ENCODE data around the gene XKRX.

Gene XKRX

DNA sequence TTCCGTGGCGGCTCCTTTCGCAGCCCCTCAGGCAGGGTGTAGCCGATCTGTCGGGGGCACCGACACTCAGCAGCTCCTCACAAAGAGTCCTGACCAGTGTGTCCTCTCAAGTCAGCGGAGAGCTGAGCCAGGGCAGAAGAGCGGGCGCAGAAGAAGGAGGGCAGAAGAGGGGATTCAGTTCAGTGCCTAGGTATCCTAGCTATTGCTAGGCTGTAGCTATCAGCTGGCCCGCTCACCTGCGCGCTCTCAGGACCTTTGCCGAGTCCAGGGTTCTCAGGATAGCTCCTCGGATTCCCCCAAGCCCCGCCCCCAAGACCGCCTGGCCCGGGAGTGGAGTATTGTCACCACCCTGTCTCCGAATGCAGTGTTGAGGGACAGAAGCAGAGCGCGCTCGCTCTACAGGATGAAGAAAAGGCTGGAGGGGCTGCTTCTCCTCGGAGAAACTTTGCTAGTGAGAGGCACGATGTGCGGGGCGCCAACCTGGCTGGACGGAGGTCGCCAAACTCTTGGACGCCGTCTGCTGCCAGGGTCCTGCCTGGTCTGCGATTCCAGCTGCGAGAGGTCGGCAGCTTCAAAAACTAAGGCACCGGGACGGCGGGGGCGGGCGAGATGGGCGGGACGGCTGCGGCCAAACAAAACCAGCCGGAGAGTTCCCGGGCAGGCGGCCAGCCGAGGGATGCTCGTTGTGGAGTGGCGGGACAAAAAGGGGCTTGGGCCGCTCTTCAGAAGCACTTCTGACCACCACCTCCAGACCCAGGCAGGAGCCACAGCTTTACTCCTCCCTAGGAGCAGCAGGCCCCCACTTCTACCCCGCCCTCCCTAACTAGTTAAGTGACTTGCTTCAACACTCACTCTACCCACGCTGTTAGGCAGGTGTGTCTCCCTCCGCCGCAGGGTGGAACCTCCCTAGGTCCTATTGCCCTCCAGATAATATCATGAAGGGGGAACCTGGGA, at the start of gene XKRX:
Gene XKRX, minus strand, starts transcription at position 258 of the 954 bp plus-strand sequence. CDS start 613 bp downstream, outside the sequence.
- peak; percentile 38 for DNase-seq (ENCODE audit: low spot score)
- ChIA-PET POLR2A (ENCODE audit: low non-redundant PET) (interaction anchor here (0.6 kb wide), 1 partner anchor 16 kb away, joined by 8 read pairs; no protein-coding TSS in a partner anchor), CTCF (interaction anchor here (0.6 kb wide), 1 partner anchor 108 kb away, joined by 5 read pairs; no protein-coding TSS in a partner anchor)
- no peak within 1 kb of the TSS for H3K27ac ChIP-seq
- TF ChIP-seq, protein P1, sequence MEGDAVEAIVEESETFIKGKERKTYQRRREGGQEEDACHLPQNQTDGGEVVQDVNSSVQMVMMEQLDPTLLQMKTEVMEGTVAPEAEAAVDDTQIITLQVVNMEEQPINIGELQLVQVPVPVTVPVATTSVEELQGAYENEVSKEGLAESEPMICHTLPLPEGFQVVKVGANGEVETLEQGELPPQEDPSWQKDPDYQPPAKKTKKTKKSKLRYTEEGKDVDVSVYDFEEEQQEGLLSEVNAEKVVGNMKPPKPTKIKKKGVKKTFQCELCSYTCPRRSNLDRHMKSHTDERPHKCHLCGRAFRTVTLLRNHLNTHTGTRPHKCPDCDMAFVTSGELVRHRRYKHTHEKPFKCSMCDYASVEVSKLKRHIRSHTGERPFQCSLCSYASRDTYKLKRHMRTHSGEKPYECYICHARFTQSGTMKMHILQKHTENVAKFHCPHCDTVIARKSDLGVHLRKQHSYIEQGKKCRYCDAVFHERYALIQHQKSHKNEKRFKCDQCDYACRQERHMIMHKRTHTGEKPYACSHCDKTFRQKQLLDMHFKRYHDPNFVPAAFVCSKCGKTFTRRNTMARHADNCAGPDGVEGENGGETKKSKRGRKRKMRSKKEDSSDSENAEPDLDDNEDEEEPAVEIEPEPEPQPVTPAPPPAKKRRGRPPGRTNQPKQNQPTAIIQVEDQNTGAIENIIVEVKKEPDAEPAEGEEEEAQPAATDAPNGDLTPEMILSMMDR (conservative IDR thresholded peaks at IDR 0.05; ENCODE audit: low read depth), result no peak

DNA sequence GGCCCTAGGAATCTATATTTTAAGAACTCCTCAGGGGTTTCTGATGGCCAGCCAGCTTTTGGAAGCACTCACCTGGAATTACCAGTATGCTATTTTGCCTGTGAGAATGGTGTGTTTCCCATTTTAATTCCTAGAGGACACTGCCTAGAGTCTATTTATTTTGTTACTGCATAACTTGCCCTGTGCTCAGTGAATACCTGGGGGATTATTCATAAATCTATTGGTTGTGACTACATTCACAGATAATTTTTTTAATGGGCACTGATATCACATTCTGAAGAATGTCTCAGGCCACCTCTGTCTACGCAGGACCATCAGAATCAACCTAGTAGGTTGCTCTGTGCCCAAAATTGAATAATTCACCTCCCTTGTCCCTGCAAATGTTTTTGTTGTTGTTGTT, 47.5 kb upstream of the XKRX start:
- ChIA-PET POLR2A (ENCODE audit: low non-redundant PET) (no interaction called here), CTCF (interaction anchor here (0.6 kb wide), 1 partner anchor 26 kb away, joined by 6 read pairs; no protein-coding TSS in a partner anchor)
- no peak overlapping the region for H3K27ac ChIP-seq
- TF ChIP-seq, protein P1 (conservative IDR thresholded peaks at IDR 0.05; ENCODE audit: low read depth), result no peak
- DNase-seq (ENCODE audit: low spot score), result no peak

DNA sequence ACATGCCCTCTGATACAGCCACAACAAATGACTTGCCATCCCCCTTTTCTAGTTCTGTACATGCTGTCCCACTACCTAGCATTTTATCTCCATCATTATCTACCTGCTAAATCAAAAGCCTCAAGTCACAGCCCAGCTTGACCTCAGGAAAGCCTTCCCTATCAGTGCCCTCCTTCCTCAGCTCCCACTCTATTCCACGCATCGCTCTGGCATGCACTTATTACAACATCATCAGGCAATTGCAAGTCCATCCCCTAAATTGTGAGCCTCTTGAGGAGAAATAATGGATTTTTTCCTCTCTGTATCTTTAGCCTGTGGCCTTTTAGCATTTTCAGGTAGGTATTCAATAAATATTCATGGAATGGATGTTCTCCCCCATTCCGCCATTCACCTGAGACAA, 46.5 kb upstream of the XKRX start:
- CTCF ChIA-PET, result no interaction called here
- POLR2A ChIA-PET (ENCODE audit: low non-redundant PET), result no interaction called here
- H3K27ac ChIP-seq, result no peak overlapping the region
- DNase-seq (ENCODE audit: low spot score), result no peak
- TF ChIP-seq, protein P1 (conservative IDR thresholded peaks at IDR 0.05; ENCODE audit: low read depth), result no peak

DNA sequence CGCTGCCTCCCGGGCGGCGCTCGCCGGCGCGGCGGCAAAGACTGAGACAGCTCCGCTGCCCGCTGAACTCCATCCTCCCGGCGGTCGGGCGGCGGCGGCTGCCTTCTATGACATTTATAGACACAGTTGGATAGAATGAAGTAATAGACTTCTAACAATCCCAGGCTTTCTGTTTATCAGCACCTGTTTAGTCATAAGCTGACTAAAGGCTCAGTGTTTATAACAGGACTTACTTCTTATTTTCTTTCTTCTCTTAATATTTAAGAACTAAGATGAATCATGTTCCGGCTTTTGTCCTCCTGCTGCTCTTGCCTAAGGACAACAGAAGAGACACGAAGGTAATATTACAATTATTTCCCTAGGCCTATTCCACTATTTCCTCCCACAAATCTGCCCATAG, 44.7 kb upstream of the XKRX start:
- TF ChIP-seq, protein P1 (conservative IDR thresholded peaks at IDR 0.05; ENCODE audit: low read depth), result no peak
- no peak overlapping the region for H3K27ac ChIP-seq
- POLR2A ChIA-PET (ENCODE audit: low non-redundant PET), result no interaction called here
- CTCF ChIA-PET, result no interaction called here
- DNase-seq (ENCODE audit: low spot score), result peak; percentile 30

DNA sequence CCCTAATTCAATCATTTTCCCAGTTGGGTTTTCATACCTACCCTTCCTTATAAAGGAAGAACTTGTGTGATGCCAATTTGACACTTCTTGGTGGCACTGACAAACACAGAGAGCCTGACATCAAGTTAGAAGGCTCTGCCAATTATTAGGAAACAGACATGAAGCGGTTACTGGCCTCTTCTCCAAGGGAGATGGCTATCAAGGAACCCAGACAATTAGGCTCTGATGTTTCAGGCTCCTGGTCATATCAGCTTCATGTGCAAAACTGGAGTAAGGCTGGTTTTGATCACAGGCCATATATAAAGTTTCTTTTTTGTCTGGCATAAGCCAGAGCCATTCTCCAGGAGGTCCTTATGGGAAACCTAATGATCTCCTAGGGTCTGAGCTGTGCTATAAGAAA, 41.2 kb upstream of the XKRX start:
- POLR2A ChIA-PET (ENCODE audit: low non-redundant PET), result no interaction called here
- TF ChIP-seq, protein P1 (conservative IDR thresholded peaks at IDR 0.05; ENCODE audit: low read depth), result no peak
- DNase-seq (ENCODE audit: low spot score), result no peak
- no peak overlapping the region for H3K27ac ChIP-seq
- CTCF ChIA-PET, result no interaction called here

DNA sequence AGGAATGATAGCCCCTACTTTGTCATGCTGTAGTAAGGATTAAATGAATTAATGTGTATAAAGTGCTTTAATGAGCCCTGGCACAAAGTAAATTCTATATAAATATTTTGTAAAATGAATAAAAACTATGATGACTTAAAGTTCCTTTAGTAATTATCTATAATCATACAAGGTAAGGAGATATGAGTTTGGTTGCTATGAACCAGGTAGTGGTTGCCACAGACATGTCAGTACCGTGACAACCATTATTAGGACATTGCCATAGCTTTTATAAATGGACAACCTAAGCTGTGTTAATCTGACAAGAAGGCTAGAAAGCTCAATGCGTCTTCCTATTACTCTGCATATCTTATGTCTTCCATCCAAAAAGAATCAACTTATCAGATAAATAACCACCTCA, 40.7 kb upstream of the XKRX start, which contains the start of gene ARL13A:
Gene ARL13A, plus strand, starts transcription at position 301 of the 400 bp plus-strand sequence. CDS start 3,982 bp downstream, outside the sequence.
- CTCF ChIA-PET, result interaction anchor here (0.5 kb wide), 1 partner anchor 29 kb away, joined by 3 read pairs; no protein-coding TSS in a partner anchor
- POLR2A ChIA-PET (ENCODE audit: low non-redundant PET), result no interaction called here
- TF ChIP-seq, protein P1 (conservative IDR thresholded peaks at IDR 0.05; ENCODE audit: low read depth), result no peak
- no peak for DNase-seq (ENCODE audit: low spot score)
- no peak within 1 kb of the TSS for H3K27ac ChIP-seq

All from RWPE1 (cell line).